ENCODE results near the gene SYT11. TPM values are rescaled to one million over a fixed set of nuclear protein-coding genes. Genes with fewer than 3 reads are reported as not detected.

Gene SYT11
- total and polyA plus RNA-seq, 2 of the 8 experiments (the other 6 are each of a cell fraction or from before 2014, with no cell fraction given) = 7.2 to 9.6 TPM

- Histone ChIP-seq H3K79me1 (ENCODE audit: low read depth, low read length) (no peaks in the 10 kb centered on the region), H2BK12ac (ENCODE audit: low read depth, low read length) (no peak overlapping the region), H2BK15ac (ENCODE audit: low read length) (no peak overlapping the region), H3K56ac (replicated peaks; ENCODE audit: insufficient read length, low read depth, low read length) (no peak overlapping the region), H3K14ac (ENCODE audit: insufficient read length) (no peak overlapping the region), H3K9ac (replicated peaks in 1 of 4; ENCODE audit: extremely low read depth in 1 of 4, low read depth in 3 of 4, low read length in 3 of 4) (no peak overlapping the region), H4K8ac (ENCODE audit: extremely low read depth, insufficient read depth, low read length) (no peak overlapping the region), H2BK20ac (ENCODE audit: low read length) (no peak overlapping the region), H3K4me3 (ENCODE audit: extremely low read depth in 1 of 4, insufficient read depth in 2 of 4, low read depth in 3 of 4, low read length in 4 of 4) (no peak overlapping the region), H4K20me1 (replicated peaks in 1 of 2; ENCODE audit: control insufficient read depth in 1 of 2, insufficient read depth in 2 of 2, low read length in 2 of 2) (no peaks in the 10 kb centered on the region), H2BK120ac (replicated peaks; ENCODE audit: low read depth, low read length) (no peak overlapping the region), H2AK5ac (ENCODE audit: low read depth, low read length) (no peak overlapping the region), H3K18ac (ENCODE audit: extremely low read depth, low read length) (no peak overlapping the region), H3K79me2 (ENCODE audit: control insufficient read depth in 1 of 2, insufficient read depth in 2 of 2, low read length in 2 of 2) (no peaks in the 10 kb centered on the region), H3K23ac (ENCODE audit: insufficient read length) (no peak overlapping the region), H3K4me1 (replicated peaks in 1 of 4; ENCODE audit: control insufficient read depth in 3 of 4, insufficient read depth in 4 of 4, low read length in 3 of 4) (no peaks in the 10 kb centered on the region), H2BK5ac (ENCODE audit: low read depth, low read length) (no peak overlapping the region), H3K23me2 (ENCODE audit: low read depth, low read length) (no peaks in the 10 kb centered on the region), H3K4me2 (ENCODE audit: insufficient read depth in 1 of 2, low read depth in 2 of 2, low read length in 2 of 2) (no peak overlapping the region), H3K27ac (ENCODE audit: low read depth, low read length) (no peak overlapping the region), H3K27me3 (replicated peaks in 1 of 4; ENCODE audit: control insufficient read depth in 3 of 4, extremely low read depth in 1 of 4, insufficient read depth in 3 of 4, low read length in 3 of 4) (no peaks in the 10 kb centered on the region), H3K36me3 (ENCODE audit: control insufficient read depth in 2 of 4, insufficient read depth in 4 of 4, low read length in 3 of 4) (peaks cover 13 to 49% (median 29%) of the 10 kb centered on the region in 4 experiments), H3K4ac (replicated peaks; ENCODE audit: insufficient read length, low read depth, low read length) (no peak overlapping the region), H2AFZ (ENCODE audit: low read length) (no peak overlapping the region), H4K5ac (ENCODE audit: insufficient read length, low read depth, low read length) (no peak overlapping the region), H4K91ac (replicated peaks; ENCODE audit: insufficient read length, low read length) (no peak overlapping the region), H3K9me3 (ENCODE audit: insufficient read depth in 2 of 2, low read depth in 1 of 2, low read length in 1 of 2) (no peaks in the 10 kb centered on the region)
- DNase-seq (ENCODE audit: low read depth in 1 of 2, low spot score in 2 of 2) = no peak
- TF ChIP-seq, protein P1, sequence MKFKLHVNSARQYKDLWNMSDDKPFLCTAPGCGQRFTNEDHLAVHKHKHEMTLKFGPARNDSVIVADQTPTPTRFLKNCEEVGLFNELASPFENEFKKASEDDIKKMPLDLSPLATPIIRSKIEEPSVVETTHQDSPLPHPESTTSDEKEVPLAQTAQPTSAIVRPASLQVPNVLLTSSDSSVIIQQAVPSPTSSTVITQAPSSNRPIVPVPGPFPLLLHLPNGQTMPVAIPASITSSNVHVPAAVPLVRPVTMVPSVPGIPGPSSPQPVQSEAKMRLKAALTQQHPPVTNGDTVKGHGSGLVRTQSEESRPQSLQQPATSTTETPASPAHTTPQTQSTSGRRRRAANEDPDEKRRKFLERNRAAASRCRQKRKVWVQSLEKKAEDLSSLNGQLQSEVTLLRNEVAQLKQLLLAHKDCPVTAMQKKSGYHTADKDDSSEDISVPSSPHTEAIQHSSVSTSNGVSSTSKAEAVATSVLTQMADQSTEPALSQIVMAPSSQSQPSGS (IDR thresholded peaks at IDR 0.05; ENCODE audit: low read length) = no peak
- no peak for TF ChIP-seq EZH2 (IDR thresholded peaks at IDR 0.05; ENCODE audit: low read depth, low read length, severe bottlenecking)
- TF ChIP-seq TBP (IDR thresholded peaks at IDR 0.05; ENCODE audit: low read depth, low read length) = no peak
- no peak for TF ChIP-seq RBBP5 (IDR thresholded peaks at IDR 0.05; ENCODE audit: borderline replicate concordance, low read depth, low read length)
- no peak for TF ChIP-seq TAF1 (IDR thresholded peaks at IDR 0.05; ENCODE audit: low read depth, low read length)
- TF ChIP-seq CTBP2 (IDR thresholded peaks at IDR 0.05; ENCODE audit: borderline replicate concordance, insufficient read depth, insufficient read length, low read length) = no peak
- TF ChIP-seq RAD21 (IDR thresholded peaks at IDR 0.05 in 1 of 2, conservative IDR thresholded peaks at IDR 0.05 in 1 of 2; ENCODE audit: low read depth in 2 of 2, low read length in 2 of 2) = no peak
- no peak for TF ChIP-seq TAF7 (optimal IDR thresholded peaks at IDR 0.05; ENCODE audit: borderline replicate concordance, low read depth, low read length)
- TF ChIP-seq ZNF274 (IDR thresholded peaks at IDR 0.05; ENCODE audit: borderline replicate concordance, extremely low read depth, low read length) = no peak
- no peak for FAIRE-seq
- ChIA-PET POLR2A (ENCODE audit: partially characterized antibody) (interaction anchor here (1.1 to 2.4 kb wide), 6 partner anchors 10 to 62 kb away, joined by 3 to 8 read pairs (median 4); partner anchors contain the start of gene KHDC4), CTCF (ENCODE audit: partially characterized antibody) (interaction anchor here (0.6 to 1.0 kb wide), 3 partner anchors 27 to 1072 kb away, joined by 3 read pairs; no protein-coding TSS in a partner anchor)
- WGBS, 2 experiments (ENCODE audit: extremely low coverage in 1 of 2, insufficient coverage in 1 of 2, insufficient read length in 1 of 2, insufficient replicate concordance in 2 of 2, low coverage in 1 of 2, low lambda C conversion rate in 2 of 2, missing lambda C conversion rate in 1 of 2) = 97% methylated on average over 2 of the region's 2 CpGs; no CpG with 5 or more reads in 1 of the 2 experiments
Observed at GRCh38 chr1:155898888-155899287, 39.5 kb downstream of the SYT11 start.
